ENCODE data around the gene RIMBP3C.
"Not testable (repeated sequence)": the region's sequence is repeated elsewhere in the genome, so short reads cannot be mapped to it uniquely, and the experiment has no call there.

The RIMBP3C gene

GRCh38 chr22:21573293-21573734 lies 22.1 kb upstream of the RIMBP3C start:
- no peak for DNase-seq (ENCODE audit: low read depth)

DNA sequence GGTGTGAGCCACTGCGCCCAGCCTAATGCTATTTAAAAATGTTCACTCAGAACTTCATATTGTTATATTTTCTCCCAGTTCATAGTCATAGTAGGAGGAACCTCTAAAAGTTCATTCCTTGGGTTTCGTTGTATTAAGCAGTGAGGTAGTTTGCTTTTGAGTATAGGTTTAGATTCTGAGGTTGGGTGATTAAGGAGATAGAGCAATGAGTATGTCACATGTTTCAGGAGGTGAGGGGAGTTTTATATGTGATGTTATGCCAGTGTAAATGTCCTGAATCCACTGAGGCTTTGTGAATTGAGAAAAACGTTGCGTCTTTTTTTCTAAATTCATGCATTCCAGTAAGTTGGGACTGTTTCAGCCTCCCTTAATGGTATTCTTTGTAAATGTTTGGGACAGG lies 20.4 kb upstream of the RIMBP3C start:
- DNase-seq (ENCODE audit: low read depth) = no peak

DNA sequence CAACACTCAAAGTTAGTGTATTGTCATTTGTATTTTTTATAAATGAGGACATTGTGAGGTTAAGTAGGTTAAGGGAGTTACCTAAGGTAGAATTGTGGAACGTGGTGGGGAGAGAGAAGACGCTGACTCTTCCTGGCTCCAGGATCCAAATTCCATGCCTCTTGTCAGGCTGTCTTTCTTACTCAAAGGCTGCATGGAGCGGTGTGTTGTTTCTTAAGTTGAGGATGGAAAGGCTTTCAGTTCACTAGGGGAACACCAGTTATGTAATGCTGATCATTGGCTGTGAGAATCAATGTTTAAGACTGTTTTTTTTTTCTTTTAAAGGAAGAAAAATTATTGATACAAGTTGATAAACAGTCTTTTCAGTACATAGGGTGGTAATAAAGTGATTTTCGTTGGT lies 19.1 kb upstream of the RIMBP3C start:
- no peak for DNase-seq (ENCODE audit: low read depth)

DNA sequence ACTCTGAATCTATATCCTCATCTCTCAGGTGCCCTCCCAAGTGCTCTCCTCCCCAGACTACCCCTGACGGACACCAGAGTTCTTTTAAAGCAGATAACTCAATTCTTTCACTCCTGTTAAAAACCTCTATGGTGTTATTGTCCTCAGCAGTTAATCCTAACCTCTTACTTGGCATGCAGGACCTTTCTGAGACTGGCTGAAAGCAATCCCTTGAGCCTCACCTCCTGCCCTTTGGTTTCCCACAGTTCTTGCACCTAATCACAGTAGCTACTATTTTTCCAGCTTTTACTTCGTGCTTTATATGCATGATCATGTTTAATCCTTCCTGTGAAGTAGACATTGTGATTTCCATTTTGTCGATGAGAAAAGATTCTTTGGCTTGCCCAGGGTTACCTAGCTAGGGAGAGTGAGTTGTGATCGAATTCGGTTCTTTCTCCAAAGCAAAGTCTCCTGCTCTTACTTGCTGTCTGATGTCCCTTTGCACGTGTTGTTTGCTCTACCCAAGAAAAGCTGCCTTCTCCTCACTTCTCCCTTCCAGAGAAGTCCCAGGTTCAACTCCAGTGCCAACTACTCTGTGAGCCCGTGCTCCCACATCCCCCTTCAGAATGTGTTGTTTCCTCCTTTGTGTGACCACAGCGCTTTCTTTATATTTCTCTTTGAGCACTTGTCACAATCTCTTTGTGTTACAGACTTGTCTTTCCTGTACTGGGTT lies 18.4 kb upstream of the RIMBP3C start:
- no peak for DNase-seq (ENCODE audit: low read depth)

DNA sequence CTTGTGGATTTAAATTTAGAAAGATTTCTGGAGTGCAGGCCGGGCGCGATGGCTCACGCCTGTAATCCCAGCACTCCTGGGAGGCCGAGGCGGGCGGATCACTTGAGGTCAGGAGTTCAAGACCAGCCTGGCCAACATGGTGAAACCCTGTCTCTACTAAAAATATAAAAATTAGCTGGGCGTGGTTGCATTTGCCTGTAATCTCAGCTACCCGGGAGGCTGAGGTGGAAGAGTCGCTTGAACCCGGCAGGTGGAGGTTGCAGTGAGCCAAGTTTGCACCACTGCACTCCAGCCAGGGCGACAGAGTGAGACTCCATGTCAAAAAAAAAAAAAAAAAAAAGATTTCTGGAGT lies 17.8 kb upstream of the RIMBP3C start:
- not testable (repeated sequence) for DNase-seq (ENCODE audit: low read depth)

- DNase-seq (ENCODE audit: low read depth) = no peak
Measured at GRCh38 chr22:21568347-21569075, 17.2 kb upstream of the RIMBP3C start.

- DNase-seq (ENCODE audit: low read depth) = peak; percentile 70
Measured at GRCh38 chr22:21567456-21568346, 16.4 kb upstream of the RIMBP3C start, which contains the start of gene UBE2L3. TSS of gene UBE2L3 (plus strand) at chr22:21567714. CDS start at chr22:21567745, 31 bp downstream.

- no peak for DNase-seq (ENCODE audit: low read depth)
Measured at GRCh38 chr22:21564411-21564810, 13.2 kb upstream of the RIMBP3C start.

GRCh38 chr22:21563912-21564311 lies 12.7 kb upstream of the RIMBP3C start:
- DNase-seq (ENCODE audit: low read depth) = no peak

- not testable (repeated sequence) for DNase-seq (ENCODE audit: low read depth)
Measured at GRCh38 chr22:21560657-21561056, 9.4 kb upstream of the RIMBP3C start.

- DNase-seq (ENCODE audit: low read depth) = not testable (repeated sequence)
Measured at GRCh38 chr22:21559345-21560125, 8.3 kb upstream of the RIMBP3C start.

DNA sequence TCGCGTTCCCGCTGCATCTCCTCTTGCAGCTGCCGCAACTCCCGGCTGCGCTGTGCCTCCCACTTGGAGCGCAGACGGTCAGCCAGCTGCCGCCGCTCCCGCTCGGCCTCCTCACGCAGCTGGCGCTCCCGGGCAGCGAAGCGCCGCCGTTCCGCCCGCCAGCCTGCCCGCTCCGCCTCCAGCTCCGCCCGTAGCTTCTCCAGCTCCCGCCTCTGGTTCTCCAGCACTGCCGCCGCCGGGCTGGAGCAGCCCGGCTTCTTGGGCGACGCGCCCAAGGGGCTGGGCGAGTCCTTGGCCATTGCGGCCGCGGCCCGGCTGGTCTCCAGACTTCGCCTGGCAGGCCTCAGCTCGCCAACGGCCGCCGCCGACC lies 598 bp downstream of the RIMBP3C start:
- DNase-seq (ENCODE audit: low read depth) = not testable (repeated sequence)

GRCh38 chr22:21550008-21550677 lies 1.1 kb downstream of the RIMBP3C start:
- not testable (repeated sequence) for DNase-seq (ENCODE audit: low read depth)

DNA sequence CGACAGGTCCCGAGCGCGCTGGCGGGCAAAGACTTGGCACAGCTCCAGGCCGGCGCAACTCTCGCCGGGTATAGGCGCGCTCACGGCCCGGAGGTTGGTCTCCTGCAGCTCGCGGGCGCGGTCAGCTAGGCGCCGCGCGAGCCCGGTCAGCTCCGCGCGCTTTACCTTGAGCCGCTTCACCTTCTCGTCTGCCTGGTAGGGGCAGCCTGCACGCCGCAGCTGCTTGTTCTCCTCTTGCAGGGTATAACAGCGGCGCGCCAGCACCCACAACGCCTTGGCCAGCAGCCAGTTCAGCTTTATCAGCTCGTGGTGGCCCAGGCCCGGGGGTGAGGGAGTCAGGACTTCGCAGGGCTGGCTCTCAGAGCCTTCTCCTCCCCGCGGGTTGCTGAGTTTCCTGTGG lies 1.7 kb downstream of the RIMBP3C start:
- not testable (repeated sequence) for DNase-seq (ENCODE audit: low read depth)

GRCh38 chr22:21544432-21545322 lies 6.6 kb downstream of the RIMBP3C start:
- DNase-seq (ENCODE audit: low read depth) = not testable (repeated sequence)

DNA sequence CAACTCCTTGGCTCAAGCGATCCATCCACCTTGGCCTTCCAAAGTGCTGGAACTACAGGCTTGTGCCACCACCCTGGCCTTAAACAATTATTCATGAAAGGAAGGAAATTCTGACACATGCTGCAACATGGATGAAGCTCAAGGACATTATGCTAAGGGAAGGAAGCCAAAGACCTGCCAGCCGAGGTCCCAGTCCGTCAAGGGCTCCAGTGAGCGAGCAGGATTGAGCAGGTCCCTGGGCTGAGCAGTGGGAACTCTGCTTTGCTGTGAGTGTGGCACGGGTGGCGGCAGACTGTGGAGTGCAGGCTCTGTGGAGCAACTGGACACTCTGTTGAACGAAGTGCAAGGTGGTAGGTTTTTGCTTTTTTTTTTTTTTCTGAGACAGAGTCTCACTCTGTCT lies 11.4 kb downstream of the RIMBP3C start:
- not testable (repeated sequence) for DNase-seq (ENCODE audit: low read depth)

DNA sequence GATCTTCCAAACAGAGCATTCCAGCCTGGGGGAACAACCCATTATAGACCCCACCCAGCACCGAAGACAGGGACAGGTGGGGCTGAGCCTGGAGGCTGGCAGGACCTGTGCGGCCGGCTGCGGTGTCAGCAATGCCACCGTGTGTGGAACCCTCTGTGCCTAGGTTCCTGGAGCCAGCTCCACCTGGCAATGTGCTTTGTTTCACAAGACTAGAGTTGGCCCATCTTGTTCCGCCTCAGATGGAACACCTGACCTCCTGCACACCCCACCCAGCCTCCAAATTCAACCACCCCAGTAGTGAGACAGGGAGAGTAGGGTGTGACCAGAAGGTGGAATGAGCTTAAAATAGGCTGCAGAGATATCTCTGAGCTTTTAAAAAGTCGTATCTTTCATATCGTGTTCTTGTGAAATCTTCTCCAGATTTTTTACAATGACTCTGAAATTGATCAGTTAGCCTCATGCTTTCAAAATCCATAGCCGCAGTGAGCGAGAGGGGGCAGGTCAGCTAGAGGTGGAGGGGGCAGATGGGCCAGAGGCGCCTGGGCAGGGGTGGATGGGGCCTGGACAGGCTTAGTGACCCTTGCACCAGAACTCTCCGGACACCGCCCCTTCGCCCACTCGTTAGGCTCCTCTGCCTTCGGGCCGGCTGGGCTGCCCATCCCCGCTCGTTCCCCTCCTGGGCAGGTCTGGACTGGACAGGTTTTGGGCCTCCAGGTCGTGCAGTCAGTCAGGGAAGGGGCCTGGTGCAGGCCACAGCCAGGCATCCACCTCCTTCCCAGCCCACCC lies 18.2 kb downstream of the RIMBP3C start:
- not testable (repeated sequence) for DNase-seq (ENCODE audit: low read depth)

DNA sequence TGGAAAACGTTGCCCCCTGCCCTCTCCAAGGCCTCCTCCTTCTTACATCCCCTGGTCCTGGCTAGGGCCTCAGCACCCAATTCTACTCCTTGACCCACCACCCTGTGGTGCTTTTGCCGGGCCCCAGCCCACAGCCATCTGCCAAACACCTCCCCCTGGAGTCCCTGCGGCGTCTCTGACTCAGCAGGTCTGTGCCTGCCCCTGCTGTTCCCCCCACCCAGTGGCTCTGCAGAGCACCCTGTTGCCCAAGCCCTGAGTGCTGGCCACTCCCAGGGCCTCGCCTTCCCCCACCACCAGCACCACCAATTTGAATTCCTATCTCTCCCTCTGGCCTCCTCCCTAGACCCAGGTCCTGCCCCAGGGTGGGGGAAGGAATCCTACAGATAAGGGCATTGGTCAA lies 19.7 kb downstream of the RIMBP3C start:
- not testable (repeated sequence) for DNase-seq (ENCODE audit: low read depth)

All from stimulated activated CD8-positive, alpha-beta memory T cell treated with anti-CD3 and anti-CD28 coated beads, Interleukin-12 subunit alpha, Interleukin-12 subunit beta, amount 100 ng/mL, for 1 hour (primary cell).